Activated CD4-positive, CD25-positive, alpha-beta regulatory T cell treated with anti-CD3 and anti-CD28 coated beads, Interleukin-2, amount 50 U/mL, for 24 hours (primary cell): ENCODE data around the gene MB.

Experiments
- ATAC-seq, 2 donors: fragments of 150-1000 bp; cut with Tn5 transposase; one replicate each; pipeline ENCODE4 v1.10.0; 2021; ENCODE audit warnings: mild to moderate bottlenecking in 1 of 2, moderate library complexity in 1 of 2

The MB gene

DNA sequence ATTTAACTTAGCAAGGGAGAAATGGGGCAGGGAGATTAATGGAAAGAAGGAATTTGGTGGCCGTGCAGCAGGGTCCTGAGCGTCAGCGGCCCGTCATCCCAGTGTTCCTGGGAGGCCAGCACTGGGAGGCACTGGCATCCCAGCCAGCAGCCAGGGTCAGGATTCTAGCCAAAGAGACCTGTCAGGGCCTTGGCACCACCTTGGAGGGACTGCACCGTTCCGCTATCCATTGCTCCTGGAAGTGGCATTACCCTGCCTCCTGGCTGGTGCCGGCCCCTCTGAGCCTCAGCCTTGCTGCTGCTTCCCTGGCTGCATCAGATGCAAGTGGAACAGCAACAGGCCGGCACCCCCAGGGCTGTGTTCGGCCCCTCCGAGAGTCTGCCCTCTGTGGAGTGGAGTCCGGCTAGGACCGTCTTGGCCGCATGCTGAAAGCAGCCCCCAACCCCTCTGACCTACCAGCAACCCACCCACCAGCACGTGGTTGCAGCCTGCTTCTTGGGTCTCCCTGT, 46.4 kb downstream of the MB start:
- ATAC-seq, result no peak

- ATAC-seq, result no peak
Measured at GRCh38 chr22:35569916-35570315, 47.2 kb downstream of the MB start.

GRCh38 chr22:35568751-35569739, 48.1 kb downstream of the MB start:
- no peak for ATAC-seq

- no peak for ATAC-seq
Measured at GRCh38 chr22:35567351-35568141, 49.6 kb downstream of the MB start.

DNA sequence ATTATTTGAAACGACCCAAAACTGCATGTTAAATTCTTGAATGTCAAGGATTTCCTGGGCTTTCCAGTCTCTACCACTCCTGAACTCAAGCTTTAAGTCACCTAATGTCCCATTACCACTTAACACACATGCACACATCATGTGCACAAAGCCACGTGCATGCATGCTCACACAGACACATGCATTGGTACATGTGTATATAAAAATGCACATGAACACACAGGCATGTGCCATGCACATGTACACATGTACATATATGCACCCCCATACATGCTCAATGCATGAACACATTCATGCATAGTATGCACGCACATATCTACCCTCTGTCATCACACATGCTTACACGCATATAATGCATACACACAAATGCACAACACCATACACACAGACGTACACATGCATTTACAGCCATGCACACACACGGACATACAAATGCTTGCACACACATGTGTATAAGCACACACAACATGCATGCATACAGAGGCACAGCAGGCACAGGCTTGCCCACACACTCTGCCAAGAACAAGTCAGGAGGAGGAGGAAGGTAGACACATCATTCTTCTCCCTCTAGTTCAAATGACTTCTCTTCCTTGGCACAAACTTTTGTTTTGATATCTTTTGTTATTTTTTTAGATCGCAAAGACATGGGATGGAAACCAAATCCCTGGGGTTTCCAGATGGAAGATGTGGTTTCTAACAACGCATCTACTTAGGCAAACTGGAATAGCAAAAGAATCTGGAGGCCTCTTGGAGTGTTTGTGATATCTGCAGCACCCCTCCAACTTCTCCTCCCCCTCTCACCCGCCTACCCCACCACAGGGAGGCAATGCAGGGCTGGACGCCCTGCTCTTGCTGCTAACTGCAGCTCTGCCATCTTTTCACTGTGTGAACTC, 51.9 kb downstream of the MB start:
- ATAC-seq, result no peak

DNA sequence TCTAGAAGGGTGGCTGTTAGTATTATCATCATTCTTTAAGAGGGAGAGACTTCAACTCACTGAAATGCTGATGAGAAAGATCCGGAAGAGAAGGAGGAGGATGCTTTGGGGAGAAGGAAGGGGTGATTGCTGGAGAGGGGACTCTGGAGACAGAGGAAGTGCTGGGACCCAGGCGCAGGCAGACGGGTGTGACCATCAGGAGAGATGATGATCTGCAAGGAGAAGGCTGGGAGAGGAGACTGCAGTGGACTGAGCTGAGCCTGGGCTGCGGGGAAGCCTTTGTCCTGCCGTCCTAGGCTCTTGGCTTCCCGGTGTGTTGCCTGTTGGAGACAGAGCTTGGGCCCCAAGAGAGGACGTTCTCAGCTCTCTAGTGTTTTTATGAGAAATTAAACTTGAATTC, 53.9 kb downstream of the MB start:
- ATAC-seq, result no peak

- no peak for ATAC-seq
Measured at GRCh38 chr22:35561796-35562526, 55.2 kb downstream of the MB start.

DNA sequence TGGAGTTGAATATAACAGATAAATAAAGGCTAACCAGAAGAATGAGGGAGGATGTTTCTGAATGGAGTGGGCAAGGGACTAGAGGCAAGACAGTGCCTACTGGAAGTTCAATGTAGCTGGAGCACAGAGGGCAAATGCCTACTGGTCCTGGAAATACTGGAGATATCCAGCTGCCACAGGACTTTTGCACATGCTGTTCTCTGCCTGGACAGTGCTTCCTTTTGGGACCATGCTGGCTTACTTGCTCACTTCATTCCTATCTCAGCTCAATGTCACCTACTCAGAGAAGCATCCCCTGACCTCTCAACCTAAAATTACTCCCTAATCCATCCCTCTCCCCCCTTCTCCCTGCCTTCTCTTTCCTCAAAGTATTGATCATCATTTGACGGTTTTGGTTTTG, 56.3 kb downstream of the MB start:
- no peak for ATAC-seq

- ATAC-seq, result no peak
Measured at GRCh38 chr22:35560366-35560765, 56.8 kb downstream of the MB start.

DNA sequence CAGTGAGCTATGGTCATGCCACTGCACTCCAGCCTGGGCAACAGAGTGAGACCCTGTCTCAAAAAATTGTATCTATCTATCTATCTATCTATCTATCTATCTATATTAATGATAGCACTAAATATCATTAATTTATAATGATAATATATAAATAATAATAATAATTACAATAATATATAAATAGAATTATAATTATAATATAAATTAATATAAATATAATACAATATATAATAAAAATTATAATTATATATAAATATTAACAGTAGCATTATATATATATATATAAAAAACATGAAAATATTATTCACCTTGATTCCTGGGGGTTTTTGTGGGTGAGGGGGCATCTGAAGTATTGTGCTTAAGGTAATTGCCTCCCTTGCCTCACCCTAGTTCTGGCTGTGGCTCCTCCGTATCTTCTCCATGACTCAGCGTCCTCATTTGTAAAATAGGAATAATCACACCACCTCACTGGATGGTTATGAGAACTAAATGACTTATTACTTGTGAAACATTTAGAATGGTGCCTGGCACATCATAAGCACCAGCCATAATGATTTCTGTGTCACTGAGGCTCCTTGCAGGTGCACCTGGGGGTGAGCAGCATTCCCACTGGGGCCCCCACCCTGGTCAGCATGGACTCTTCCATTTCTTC, 57.6 kb downstream of the MB start:
- ATAC-seq, result no peak

DNA sequence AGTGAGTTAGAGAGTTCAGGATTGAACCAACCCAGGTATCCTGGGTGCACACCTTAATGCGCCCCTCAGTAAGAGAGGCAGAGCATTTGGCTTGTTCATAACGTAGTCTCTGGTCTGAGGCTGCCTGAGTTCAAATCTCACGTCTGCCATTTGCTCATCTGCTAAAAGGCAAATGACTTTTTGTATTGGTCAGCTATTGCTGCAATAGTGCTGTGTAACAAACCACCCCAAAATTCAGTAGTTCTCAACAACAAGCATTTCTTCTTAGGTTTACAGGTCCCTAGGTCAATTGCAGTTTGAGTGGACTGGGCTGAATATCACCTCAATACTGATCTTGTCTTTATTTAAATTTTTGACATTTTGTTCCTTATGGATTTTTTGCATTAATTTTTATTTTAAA, 58.4 kb downstream of the MB start:
- ATAC-seq, result no peak

GRCh38 chr22:35558031-35558430, 59.1 kb downstream of the MB start:
- no peak for ATAC-seq
